SK-N-SH treated with all-trans-retinoic acid at 6 μM for 48 hours (cell line): Measurements from ENCODE around the gene CDH20.

Source experiments
- CSRNP3 ChIP-seq: fragments of 250-450 bp; sonication (Bioruptor Pico); IDR thresholded peaks from 2 replicates; pipeline ENCODE4 v1.5.1; 2021; ENCODE audit warnings: mild to moderate bottlenecking, moderate library complexity
- POU6F1 ChIP-seq: fragments of 250-450 bp; sonication (Bioruptor Pico); IDR thresholded peaks from 2 replicates; pipeline ENCODE4 v1.8.0; 2021; ENCODE audit warnings: low read depth, mild to moderate bottlenecking, moderate library complexity, borderline replicate concordance
- PPARA ChIP-seq: fragments of 250-450 bp; sonication (Bioruptor Pico); IDR thresholded peaks from 2 replicates; pipeline ENCODE4 v1.5.0; 2020; ENCODE audit warnings: mild to moderate bottlenecking, borderline replicate concordance
- TCF4 ChIP-seq: fragments of 250-450 bp; sonication (Bioruptor Pico); IDR thresholded peaks from 2 replicates; pipeline ENCODE4 v1.8.0; 2021; ENCODE audit warnings: mild to moderate bottlenecking, moderate library complexity, borderline replicate concordance
- TOX ChIP-seq: fragments of 250-450 bp; sonication (Bioruptor Pico); IDR thresholded peaks from 2 replicates; pipeline ENCODE4 v1.8.0; 2021; ENCODE audit warnings: mild to moderate bottlenecking, moderate library complexity, borderline replicate concordance
- ZNF8 ChIP-seq: fragments of 450-650 bp; formaldehyde crosslinking; IDR thresholded peaks from 2 replicates; pipeline ENCODE4 v1.5.0; 2020; ENCODE audit warnings: mild to moderate bottlenecking, moderate library complexity

GRCh38 chr18:61329398-61329797, 3.8 kb upstream of the CDH20 start:
- TF ChIP-seq TCF4 (CRISPR knock-in tag) (no peak), ZNF8 (CRISPR knock-in tag) (no peak), PPARA (no peak), TOX (no peak), POU6F1 (CRISPR knock-in tag) (no peak), CSRNP3 (CRISPR knock-in tag) (no peak)
